Vagina (tissue), 2 donors: ENCODE results near the gene PDE4D.

Source experiments
- POLR2A ChIP-seq, 2 donors: fragments of 450-650 bp; IDR thresholded peaks; one replicate each; pipeline ENCODE4 v1.6.1; 2017; ENCODE audit warnings: antibody characterized with exemption in 2 of 2, mild to moderate bottlenecking in 2 of 2, moderate library complexity in 2 of 2
- POLR2AphosphoS5 ChIP-seq, 2 donors: sonication (generic); formaldehyde crosslinking; IDR thresholded peaks; one replicate each; pipeline ENCODE4 v1.9.0; 2017; ENCODE audit warnings: antibody characterized with exemption in 2 of 2, mild to moderate bottlenecking in 2 of 2, low read depth in 1 of 2; ENCODE audit not compliant: insufficient read depth in 1 of 2
- TF ChIP-seq, protein P1 (sequence below), 3 experiments: fragments of 450-650 bp in 2 of 3; fragments of 200-600 bp in 1 of 3; sonication (generic) in 1 of 3; IDR thresholded peaks; one replicate each; pipeline ENCODE4 v1.5.1; 2017 to 2019; ENCODE audit warnings: antibody characterized with exemption in 3 of 3, mild to moderate bottlenecking in 2 of 3, moderate library complexity in 2 of 3

DNA sequence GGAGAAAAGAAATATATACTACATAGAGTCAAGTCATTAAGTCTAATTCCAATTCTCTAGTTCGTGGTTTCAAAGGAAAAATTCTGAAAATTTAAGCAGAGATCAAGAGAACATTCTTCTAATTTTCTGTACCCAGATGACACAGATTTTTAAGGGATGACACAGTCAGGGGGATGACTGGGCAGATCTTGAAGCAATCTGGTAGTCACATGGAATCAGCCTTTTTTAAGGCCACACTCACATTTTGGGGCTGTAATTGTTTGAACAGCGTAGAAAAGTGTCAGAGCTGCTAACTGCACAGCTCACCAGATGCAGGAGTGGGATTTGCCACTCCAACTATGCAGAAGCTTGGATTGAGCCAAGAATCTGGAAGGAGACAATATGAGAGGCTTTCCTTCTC, 20.4 kb downstream of the PDE4D start:
- TF ChIP-seq, protein P1, sequence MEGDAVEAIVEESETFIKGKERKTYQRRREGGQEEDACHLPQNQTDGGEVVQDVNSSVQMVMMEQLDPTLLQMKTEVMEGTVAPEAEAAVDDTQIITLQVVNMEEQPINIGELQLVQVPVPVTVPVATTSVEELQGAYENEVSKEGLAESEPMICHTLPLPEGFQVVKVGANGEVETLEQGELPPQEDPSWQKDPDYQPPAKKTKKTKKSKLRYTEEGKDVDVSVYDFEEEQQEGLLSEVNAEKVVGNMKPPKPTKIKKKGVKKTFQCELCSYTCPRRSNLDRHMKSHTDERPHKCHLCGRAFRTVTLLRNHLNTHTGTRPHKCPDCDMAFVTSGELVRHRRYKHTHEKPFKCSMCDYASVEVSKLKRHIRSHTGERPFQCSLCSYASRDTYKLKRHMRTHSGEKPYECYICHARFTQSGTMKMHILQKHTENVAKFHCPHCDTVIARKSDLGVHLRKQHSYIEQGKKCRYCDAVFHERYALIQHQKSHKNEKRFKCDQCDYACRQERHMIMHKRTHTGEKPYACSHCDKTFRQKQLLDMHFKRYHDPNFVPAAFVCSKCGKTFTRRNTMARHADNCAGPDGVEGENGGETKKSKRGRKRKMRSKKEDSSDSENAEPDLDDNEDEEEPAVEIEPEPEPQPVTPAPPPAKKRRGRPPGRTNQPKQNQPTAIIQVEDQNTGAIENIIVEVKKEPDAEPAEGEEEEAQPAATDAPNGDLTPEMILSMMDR (IDR thresholded peaks at IDR 0.05): no peak
- TF ChIP-seq POLR2AphosphoS5 (IDR thresholded peaks at IDR 0.05; ENCODE audit: insufficient read depth in 1 of 2, low read depth in 1 of 2) (no peak), POLR2A (IDR thresholded peaks at IDR 0.05) (no peak)
